Measurements from ENCODE around the gene KCNJ3.

Gene KCNJ3, protein sequence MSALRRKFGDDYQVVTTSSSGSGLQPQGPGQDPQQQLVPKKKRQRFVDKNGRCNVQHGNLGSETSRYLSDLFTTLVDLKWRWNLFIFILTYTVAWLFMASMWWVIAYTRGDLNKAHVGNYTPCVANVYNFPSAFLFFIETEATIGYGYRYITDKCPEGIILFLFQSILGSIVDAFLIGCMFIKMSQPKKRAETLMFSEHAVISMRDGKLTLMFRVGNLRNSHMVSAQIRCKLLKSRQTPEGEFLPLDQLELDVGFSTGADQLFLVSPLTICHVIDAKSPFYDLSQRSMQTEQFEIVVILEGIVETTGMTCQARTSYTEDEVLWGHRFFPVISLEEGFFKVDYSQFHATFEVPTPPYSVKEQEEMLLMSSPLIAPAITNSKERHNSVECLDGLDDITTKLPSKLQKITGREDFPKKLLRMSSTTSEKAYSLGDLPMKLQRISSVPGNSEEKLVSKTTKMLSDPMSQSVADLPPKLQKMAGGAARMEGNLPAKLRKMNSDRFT

DNA sequence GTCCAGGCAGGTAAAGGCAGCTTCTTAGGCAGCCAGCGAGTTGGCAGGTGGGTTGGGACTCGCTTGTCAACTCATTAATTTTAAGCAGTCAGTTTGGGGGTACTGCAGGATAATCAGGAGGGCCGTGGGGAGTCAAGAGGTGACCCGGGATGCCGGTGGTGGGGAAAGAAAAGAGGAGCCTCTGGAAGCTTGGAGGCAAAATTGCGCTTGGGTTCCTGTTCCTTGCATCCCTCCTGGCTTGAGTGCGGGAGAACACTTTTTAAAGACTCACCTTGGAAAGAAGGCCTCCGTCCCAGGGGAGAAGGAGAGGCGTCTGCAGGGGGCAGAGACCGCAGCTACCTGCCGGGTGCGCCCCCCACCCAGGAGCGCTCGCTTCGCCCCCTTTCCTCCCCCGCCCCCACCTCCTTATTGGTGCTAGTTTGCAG is at the start of gene KCNJ3:
TSS of gene KCNJ3 (plus strand) at position 400 of the 425 bp plus-strand sequence. CDS start 81 bp downstream, outside the sequence.
- peak within 1 kb of the TSS; percentile 79 to 82 for H3K4me3 ChIP-seq
- no peaks in the 10 kb centered on the region for H3K36me3 ChIP-seq
- DNase-seq, result no peak
- peak within 1 kb of the TSS; percentile 85 to 87 for H3K27ac ChIP-seq
- peaks cover 0 to 49% (median 15%) of the 10 kb centered on the region in 4 donors for H3K4me1 ChIP-seq
- H3K27me3 ChIP-seq, result no peaks in the 10 kb centered on the region
- intact Hi-C loops (cut with DNase I; ENCODE audit: low total_unique reads), result no loop called here
- TF ChIP-seq, protein P1, sequence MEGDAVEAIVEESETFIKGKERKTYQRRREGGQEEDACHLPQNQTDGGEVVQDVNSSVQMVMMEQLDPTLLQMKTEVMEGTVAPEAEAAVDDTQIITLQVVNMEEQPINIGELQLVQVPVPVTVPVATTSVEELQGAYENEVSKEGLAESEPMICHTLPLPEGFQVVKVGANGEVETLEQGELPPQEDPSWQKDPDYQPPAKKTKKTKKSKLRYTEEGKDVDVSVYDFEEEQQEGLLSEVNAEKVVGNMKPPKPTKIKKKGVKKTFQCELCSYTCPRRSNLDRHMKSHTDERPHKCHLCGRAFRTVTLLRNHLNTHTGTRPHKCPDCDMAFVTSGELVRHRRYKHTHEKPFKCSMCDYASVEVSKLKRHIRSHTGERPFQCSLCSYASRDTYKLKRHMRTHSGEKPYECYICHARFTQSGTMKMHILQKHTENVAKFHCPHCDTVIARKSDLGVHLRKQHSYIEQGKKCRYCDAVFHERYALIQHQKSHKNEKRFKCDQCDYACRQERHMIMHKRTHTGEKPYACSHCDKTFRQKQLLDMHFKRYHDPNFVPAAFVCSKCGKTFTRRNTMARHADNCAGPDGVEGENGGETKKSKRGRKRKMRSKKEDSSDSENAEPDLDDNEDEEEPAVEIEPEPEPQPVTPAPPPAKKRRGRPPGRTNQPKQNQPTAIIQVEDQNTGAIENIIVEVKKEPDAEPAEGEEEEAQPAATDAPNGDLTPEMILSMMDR (IDR thresholded peaks at IDR 0.05), result no peak
- H3K9me3 ChIP-seq, result no peaks in the 10 kb centered on the region

DNA sequence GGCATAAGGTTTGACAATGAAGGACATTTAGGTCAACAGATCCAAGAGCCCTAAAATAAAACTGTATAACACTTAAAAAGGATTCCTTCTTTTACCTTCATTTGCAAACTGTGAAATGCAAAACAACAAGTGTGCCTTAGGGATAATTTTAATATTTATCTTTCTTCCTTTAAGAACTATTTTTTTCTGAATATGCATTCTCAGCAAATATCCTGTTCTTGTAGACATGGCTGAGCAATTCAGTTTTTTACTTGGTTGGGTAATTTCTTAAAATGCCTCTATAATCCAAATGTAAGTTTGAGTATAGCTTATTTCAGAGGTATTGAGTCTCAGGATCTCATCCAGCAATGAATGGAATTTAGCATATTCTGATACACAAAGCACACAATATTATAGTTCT is 43.0 kb upstream of the KCNJ3 start:
- no peaks in the 10 kb centered on the region for H3K27me3 ChIP-seq
- no peak overlapping the region for H3K4me3 ChIP-seq
- TF ChIP-seq, protein P1 (IDR thresholded peaks at IDR 0.05), result no peak
- H3K9me3 ChIP-seq, result no peaks in the 10 kb centered on the region
- intact Hi-C loops (cut with DNase I; ENCODE audit: low total_unique reads), result no loop called here
- H3K4me1 ChIP-seq, result peaks cover 0 to 5% (median 0%) of the 10 kb centered on the region in 4 donors
- no peak overlapping the region for H3K27ac ChIP-seq
- no peak for DNase-seq
- H3K36me3 ChIP-seq, result no peaks in the 10 kb centered on the region

DNA sequence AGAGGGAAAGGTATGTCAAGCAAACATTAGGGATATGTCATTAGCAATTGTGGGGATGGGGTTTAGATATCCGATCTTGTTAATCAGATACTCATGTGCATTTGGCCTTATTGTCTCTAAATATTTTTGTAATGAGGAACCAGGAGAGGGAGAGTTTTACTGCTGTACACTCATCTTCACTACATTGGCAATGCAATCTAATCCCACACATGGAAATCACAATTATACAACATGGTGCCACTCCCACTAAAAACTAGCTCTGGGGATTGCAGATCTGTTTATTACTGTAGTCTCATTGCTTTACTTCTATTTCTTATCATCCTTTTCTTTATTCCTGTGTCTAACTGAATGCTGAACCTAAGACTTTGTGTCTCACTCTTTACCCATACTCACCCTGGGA is 39.6 kb upstream of the KCNJ3 start:
- H3K27me3 ChIP-seq, result no peaks in the 10 kb centered on the region
- H3K9me3 ChIP-seq, result no peaks in the 10 kb centered on the region
- no peaks in the 10 kb centered on the region for H3K4me1 ChIP-seq
- no peak for DNase-seq
- H3K36me3 ChIP-seq, result no peaks in the 10 kb centered on the region
- H3K27ac ChIP-seq, result no peak overlapping the region
- intact Hi-C loops (cut with DNase I; ENCODE audit: low total_unique reads), result no loop called here
- TF ChIP-seq, protein P1 (IDR thresholded peaks at IDR 0.05), result no peak
- no peak overlapping the region for H3K4me3 ChIP-seq

DNA sequence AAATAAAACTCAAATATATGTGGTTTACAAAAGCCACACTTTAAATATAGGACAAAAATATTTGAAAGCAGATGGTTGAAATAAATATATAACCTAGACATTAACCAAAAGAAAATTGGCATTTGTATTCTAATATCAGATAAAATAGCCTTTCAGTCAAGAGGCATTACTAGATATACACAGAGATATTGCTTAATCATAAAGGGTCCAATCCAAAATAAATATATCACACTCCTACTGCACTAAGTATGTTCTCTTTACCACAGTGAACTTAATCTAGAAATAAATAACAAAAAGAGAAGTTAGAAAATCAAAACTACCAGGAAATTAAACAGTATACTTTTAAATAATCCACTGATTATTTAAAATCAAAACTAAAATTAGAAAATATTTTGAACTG is 34.2 kb upstream of the KCNJ3 start:
- intact Hi-C loops (cut with DNase I; ENCODE audit: low total_unique reads), result no loop called here
- H3K27me3 ChIP-seq, result no peaks in the 10 kb centered on the region
- TF ChIP-seq, protein P1 (IDR thresholded peaks at IDR 0.05), result no peak
- no peaks in the 10 kb centered on the region for H3K4me1 ChIP-seq
- H3K27ac ChIP-seq, result no peak overlapping the region
- no peaks in the 10 kb centered on the region for H3K36me3 ChIP-seq
- H3K9me3 ChIP-seq, result no peaks in the 10 kb centered on the region
- H3K4me3 ChIP-seq, result no peak overlapping the region
- no peak for DNase-seq

DNA sequence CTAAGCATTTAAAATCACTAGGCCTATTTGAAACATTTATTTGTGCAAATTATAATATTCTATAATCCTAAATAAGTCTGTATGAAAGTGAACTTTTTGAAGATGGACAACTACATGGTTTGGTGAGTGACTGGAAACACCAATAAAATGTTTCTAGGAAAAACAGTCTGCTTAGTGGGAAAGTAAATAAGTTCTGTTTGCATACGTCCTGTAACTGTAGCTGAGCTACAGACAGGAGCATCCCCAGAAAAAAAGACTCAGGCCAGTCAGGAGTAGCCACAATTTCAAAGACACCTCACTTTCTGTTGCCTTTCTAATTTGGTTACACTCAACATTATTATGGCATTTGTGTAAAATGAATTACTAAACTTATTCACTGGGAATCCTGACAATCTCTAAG is 28.4 kb upstream of the KCNJ3 start:
- Histone ChIP-seq H3K4me3 (no peak overlapping the region), H3K36me3 (no peaks in the 10 kb centered on the region), H3K4me1 (no peaks in the 10 kb centered on the region), H3K27me3 (no peaks in the 10 kb centered on the region), H3K9me3 (no peaks in the 10 kb centered on the region), H3K27ac (no peak overlapping the region)
- DNase-seq, result no peak
- intact Hi-C loops (cut with DNase I; ENCODE audit: low total_unique reads), result no loop called here
- TF ChIP-seq, protein P1 (IDR thresholded peaks at IDR 0.05), result no peak
